Hematopoietic multipotent progenitor cell (in vitro differentiated cells): Measurements from ENCODE around the gene SART1. TPM values are rescaled to one million over a fixed set of nuclear protein-coding genes. Genes with fewer than 3 reads are reported as not detected.

ENCODE experiments used
- DNase-seq, 3 donors: peaks; one replicate each; pipeline ENCODE4 v3.0.0-alpha.2; 2011 to 2015; ENCODE audit warnings: low read depth in 2 of 3, low spot score in 2 of 3
- total RNA-seq: library from RNA; depleted of rRNA; stranded (reverse); fragments of >200 nt; gene quantifications from one replicate; pipeline ENCODE4 v1.2.3, GENCODE V29; 2012

Gene SART1, protein sequence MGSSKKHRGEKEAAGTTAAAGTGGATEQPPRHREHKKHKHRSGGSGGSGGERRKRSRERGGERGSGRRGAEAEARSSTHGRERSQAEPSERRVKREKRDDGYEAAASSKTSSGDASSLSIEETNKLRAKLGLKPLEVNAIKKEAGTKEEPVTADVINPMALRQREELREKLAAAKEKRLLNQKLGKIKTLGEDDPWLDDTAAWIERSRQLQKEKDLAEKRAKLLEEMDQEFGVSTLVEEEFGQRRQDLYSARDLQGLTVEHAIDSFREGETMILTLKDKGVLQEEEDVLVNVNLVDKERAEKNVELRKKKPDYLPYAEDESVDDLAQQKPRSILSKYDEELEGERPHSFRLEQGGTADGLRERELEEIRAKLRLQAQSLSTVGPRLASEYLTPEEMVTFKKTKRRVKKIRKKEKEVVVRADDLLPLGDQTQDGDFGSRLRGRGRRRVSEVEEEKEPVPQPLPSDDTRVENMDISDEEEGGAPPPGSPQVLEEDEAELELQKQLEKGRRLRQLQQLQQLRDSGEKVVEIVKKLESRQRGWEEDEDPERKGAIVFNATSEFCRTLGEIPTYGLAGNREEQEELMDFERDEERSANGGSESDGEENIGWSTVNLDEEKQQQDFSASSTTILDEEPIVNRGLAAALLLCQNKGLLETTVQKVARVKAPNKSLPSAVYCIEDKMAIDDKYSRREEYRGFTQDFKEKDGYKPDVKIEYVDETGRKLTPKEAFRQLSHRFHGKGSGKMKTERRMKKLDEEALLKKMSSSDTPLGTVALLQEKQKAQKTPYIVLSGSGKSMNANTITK
- 62.2 TPM for total RNA-seq

DNA sequence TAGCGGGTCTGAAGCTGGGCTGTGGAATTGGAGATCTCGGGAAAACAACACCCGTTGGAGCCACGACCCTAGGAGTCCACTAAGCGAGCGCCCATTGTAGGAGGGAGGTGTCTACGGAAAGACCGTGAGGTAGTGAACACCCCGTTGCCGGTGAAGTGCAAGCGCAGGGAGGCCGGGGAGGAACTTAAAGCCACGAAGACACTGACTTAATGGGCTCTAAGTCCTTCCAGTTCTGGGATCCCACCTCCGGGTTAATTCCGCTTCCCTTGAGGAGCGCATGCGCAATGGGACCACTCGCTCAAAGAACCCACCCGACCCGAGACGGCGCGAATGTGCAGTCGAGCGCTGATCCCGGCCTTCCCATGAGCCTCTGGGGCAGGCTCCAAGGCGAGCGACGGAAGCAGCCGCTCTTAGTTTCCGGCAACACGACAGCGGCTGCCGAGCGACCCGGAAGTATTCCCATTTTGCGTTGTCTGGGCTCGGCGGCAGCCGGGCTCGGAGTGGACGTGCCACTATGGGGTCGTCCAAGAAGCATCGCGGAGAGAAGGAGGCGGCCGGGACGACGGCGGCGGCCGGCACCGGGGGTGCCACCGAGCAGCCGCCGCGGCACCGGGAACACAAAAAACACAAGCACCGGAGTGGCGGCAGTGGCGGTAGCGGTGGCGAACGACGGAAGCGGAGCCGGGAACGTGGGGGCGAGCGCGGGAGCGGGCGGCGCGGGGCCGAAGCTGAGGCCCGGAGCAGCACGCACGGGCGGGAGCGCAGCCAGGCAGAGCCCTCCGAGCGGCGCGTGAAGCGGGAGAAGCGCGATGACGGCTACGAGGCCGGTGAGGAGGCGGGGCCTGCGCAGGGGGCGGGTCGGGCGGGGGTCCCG, at the start of gene SART1:
TSS of gene SART1 (plus strand) at position 468 of the 874 bp plus-strand sequence. CDS start at position 515, 47 bp downstream.
- DNase-seq = peak; percentile 88 to 99 (median 99)

DNA sequence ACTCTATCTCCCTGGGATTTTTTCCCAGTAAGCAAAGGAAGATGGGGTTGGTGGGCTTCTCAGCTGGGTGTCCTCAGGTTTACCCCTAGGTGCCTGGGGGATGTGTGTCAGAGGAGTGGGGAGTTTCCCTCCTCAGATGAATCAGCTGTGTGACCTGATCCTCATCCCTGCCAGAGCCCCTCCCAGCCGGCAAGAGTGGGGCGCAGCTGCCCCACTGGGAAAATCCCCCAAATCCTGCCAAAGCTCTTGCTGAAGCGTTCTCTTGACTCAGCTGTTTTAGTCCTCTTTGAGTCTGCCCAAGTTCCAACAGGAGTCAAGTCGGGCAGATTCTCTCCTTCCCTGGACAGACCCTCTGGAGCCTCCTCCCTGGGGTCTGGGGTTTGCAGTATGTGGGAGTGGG, 48.7 kb upstream of the SART1 start:
- DNase-seq = no peak

- DNase-seq = no peak
Measured at GRCh38 chr11:65915101-65915820, 46.3 kb upstream of the SART1 start.

GRCh38 chr11:65915821-65916251, 45.7 kb upstream of the SART1 start:
- peak in 2 of 3 donors; percentile 68 to 89 for DNase-seq

- DNase-seq = no peak
Measured at GRCh38 chr11:65916391-65916790, 45.1 kb upstream of the SART1 start.

DNA sequence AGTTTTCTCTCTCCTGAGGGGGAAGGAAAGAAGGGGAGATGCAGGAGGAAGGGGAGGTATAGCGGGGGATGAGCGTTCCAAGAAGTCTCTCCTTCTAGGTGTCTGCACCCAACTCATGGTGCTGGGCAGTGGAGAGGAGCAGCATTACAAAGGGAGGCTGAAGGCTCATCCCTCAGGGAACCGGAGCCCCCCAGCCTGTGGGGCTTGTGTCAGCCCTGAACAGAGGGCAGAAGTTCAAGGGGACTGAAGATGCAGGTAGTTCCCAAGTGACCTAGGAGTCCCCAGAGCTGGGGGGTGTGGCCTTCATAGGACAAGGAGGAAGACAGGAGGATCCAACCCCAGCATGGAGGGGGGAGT, 44.5 kb upstream of the SART1 start:
- no peak for DNase-seq

- no peak for DNase-seq
Measured at GRCh38 chr11:65917434-65918210, 43.9 kb upstream of the SART1 start.

- no peak for DNase-seq
Measured at GRCh38 chr11:65918211-65919140, 43.1 kb upstream of the SART1 start, which contains the start of gene C11orf68. C11orf68 (minus strand) TSS chr11:65919062; CDS start chr11:65919031, 31 bp downstream.

- DNase-seq = peak; percentile 90 to 99 (median 98)
Measured at GRCh38 chr11:65919141-65919572, 42.4 kb upstream of the SART1 start, which contains the start of gene DRAP1. DRAP1 (plus strand) TSS chr11:65919426; CDS start chr11:65919502, 76 bp downstream.

DNA sequence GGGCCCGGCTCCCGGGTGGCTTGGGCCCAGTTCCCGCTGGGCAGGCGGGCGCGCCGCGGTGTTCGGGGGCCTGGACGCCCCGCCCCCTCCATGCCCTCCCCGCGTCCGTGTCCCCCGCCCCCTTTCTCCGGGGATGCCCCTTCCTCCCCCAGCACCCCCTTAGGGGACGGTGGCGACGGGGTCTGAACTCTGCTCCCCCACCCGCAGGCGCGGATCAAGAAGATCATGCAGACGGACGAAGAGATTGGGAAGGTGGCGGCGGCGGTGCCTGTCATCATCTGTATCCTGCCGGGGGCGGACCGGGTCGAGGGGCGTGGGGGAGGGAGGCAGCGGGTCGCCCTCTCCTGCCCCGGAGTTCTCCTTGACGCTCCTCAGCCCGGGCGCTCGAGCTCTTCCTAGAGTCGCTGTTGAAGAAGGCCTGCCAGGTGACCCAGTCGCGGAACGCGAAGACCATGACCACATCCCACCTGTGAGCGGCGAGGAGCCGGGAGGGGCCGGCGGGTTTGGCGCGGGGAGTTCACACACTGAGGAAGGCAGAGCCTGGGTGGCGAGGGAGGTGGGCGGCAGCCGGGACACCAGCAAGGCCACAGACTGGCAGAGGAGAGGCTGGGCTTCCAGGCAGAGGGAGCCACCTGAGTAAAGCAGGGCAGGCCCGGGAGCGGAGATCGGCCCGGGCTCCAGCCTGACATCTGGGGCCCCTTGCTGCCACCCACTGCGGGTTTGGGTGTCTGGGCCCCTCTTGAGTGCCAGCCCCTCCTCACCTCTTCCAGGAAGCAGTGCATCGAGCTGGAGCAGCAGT, 41.8 kb upstream of the SART1 start:
- DNase-seq = peak in 2 of 3 donors; percentile 60 to 80

DNA sequence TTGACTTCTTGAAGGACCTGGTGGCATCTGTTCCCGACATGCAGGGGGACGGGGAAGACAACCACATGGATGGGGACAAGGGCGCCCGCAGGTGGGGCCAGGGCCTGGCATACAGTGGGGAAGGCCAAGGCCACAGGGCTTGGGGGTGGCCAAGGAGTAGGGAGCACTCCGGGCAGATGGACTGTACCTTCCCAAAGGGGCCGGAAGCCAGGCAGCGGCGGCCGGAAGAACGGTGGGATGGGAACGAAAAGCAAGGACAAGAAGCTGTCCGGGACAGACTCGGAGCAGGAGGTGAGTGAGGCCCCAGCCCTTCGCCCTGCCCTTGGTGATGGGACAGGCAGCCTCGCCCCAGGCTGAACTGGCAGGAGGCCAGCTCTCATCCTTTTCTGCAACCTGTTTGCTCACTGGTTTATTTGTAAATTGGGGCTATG, 41.1 kb upstream of the SART1 start:
- DNase-seq = no peak

DNA sequence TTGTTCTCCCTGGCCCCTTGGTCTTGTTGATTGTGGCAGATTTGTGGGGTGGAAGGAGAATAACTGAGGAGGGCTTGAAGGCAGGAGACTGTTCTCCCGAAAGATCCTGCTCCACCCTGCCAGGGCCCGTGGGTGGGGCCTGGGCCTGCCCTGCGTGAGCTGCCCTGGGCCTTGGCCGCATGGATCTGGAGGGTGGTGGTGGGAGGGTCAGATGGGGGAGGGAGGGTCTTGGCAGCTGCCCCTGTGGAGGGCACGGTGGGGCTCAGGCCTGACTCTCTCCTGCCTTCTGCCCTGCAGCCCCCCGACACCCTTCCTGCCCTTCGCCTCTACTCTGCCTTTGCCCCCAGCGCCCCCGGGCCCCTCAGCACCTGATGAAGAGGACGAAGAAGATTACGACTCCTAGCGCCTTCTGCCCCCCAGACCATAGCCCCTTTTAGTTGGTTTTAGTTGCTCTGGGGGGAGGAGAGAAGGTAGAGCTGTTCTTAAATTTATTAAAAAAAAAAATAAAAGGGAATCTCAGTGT, 40.4 kb upstream of the SART1 start:
- no peak for DNase-seq

GRCh38 chr11:65921876-65922275, 39.7 kb upstream of the SART1 start:
- DNase-seq = no peak

GRCh38 chr11:65922565-65922964, 39.0 kb upstream of the SART1 start:
- peak in 1 of 3 donors; percentile 41 for DNase-seq

GRCh38 chr11:65925397-65925796, 36.1 kb upstream of the SART1 start:
- DNase-seq = no peak

GRCh38 chr11:65927904-65928397, 33.6 kb upstream of the SART1 start:
- DNase-seq = peak; percentile 53 to 98 (median 95)

DNA sequence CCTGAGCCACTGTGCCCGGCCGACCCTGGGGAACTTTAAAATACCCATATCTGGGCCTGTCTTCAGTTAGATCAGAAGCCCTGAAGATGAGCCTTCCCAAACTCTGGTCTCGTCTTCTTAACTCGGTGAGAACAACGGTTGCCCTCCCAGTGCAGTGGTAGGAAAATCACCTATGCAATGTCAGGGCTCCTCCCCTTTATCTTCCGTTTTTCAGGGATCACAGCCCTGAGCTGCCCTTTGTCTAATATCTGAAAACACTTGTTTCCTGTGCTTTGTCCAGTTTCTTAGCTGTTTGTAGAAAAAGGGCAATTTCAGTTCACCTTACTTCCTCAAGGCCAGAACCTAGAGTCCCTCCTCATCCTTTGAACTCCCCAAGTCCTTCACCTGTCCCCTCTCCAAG, 32.9 kb upstream of the SART1 start:
- DNase-seq = no peak
